ENCODE results near the gene ASMTL. TPM values are rescaled to one million over a fixed set of nuclear protein-coding genes. Genes with fewer than 3 reads are reported as not detected.
"Not testable (repeated sequence)": the region's sequence is repeated elsewhere in the genome, so short reads cannot be mapped to it uniquely, and the experiment has no call there.

ASMTL gene
- total RNA-seq, 1 donor from 2014 or later = 31.7 TPM

DNA sequence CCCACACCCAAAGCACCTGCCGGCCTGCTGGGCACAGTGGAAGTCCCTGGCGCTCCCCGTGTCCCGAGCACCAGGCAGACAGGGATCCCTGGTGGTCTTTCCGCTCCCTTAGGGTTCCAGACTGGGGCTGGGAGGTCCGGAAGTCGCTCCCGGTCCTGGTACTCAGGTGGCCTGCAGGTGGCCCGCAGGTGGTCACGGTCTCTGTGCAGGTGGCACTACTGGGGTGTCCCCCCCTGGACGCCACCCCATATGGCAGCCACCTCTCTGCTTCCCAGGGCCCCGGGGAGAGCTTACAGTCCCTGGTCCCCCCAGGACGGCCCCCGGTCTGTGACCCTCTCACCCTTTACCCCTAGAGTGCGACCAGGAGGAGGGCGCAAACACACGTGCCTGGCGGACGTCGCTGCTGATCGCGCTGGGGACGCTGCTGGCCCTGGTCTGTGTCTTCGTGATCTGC lies 74.4 kb downstream of the ASMTL start:
- H3K4me1 ChIP-seq = no peaks in the 10 kb centered on the region
- intact Hi-C loops (cut with DNase I) = no loop called here
- TF ChIP-seq, protein P1, sequence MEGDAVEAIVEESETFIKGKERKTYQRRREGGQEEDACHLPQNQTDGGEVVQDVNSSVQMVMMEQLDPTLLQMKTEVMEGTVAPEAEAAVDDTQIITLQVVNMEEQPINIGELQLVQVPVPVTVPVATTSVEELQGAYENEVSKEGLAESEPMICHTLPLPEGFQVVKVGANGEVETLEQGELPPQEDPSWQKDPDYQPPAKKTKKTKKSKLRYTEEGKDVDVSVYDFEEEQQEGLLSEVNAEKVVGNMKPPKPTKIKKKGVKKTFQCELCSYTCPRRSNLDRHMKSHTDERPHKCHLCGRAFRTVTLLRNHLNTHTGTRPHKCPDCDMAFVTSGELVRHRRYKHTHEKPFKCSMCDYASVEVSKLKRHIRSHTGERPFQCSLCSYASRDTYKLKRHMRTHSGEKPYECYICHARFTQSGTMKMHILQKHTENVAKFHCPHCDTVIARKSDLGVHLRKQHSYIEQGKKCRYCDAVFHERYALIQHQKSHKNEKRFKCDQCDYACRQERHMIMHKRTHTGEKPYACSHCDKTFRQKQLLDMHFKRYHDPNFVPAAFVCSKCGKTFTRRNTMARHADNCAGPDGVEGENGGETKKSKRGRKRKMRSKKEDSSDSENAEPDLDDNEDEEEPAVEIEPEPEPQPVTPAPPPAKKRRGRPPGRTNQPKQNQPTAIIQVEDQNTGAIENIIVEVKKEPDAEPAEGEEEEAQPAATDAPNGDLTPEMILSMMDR (IDR thresholded peaks at IDR 0.05) = no peak
- no peak for TF ChIP-seq POLR2AphosphoS5 (IDR thresholded peaks at IDR 0.05; ENCODE audit: insufficient read depth in 1 of 2, low read depth in 1 of 2)
- no peak for TF ChIP-seq POLR2A (IDR thresholded peaks at IDR 0.05)

DNA sequence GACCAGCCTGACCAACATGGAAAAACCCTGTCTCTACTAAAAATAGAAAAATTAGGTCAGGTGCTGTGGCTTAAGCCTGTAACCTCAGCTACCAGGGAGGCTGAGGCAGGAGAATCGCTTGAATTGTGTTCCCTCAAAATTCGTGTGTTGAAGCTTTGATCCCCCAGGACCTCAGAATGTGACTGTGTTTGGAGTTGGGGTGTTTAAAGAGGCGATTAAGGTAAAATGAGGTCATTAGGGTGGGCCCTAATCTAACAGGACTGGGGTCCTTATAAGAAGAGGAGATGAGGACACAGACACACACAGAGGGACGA lies 84.4 kb downstream of the ASMTL start:
- no peak for TF ChIP-seq POLR2A (IDR thresholded peaks at IDR 0.05)
- TF ChIP-seq, protein P1 (IDR thresholded peaks at IDR 0.05) = no peak
- TF ChIP-seq POLR2AphosphoS5 (IDR thresholded peaks at IDR 0.05; ENCODE audit: insufficient read depth in 1 of 2, low read depth in 1 of 2) = no peak
- Histone ChIP-seq H3K4me1 (no peaks in the 10 kb centered on the region), H3K36me3 (peaks cover 0 to 4% of the 10 kb centered on the region in 2 donors), H3K9me3 (no peaks in the 10 kb centered on the region), H3K4me3 (no peak overlapping the region), H3K27me3 (no peaks in the 10 kb centered on the region), H3K27ac (no peak overlapping the region)
- DNase-seq (ENCODE audit: extremely low spot score in 2 of 2) = no peak
- intact Hi-C loops (cut with DNase I) = no loop called here

More for the DNA sequence above, 74.4 kb downstream of the ASMTL start:
- Histone ChIP-seq H3K9me3 (no peaks in the 10 kb centered on the region), H3K4me3 (no peak overlapping the region), H3K36me3 (no peaks in the 10 kb centered on the region), H3K27ac (no peak overlapping the region), H3K27me3 (no peaks in the 10 kb centered on the region)
- no peak for DNase-seq (ENCODE audit: extremely low spot score in 2 of 2)

DNA sequence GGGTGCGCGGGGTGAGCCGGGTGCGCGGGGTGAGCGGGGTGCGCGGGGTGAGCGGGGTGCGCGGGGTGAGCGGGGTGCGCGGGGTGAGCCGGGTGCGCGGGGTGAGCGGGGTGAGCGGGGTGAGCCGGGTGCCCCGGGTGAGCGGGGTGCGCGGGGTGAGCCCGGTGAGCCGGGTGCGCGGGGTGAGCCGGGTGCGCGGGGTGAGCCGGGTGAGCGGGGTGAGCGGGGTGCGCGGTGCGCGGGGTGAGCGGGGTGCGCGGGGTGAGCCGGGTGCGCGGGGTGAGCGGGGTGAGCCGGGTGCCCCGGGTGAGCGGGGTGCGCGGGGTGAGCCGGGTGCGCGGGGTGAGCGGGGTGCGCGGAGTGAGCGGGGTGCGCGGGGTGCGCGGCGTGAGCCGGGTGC lies 86.3 kb downstream of the ASMTL start:
- intact Hi-C loops (cut with DNase I) = not testable (repeated sequence)

DNA sequence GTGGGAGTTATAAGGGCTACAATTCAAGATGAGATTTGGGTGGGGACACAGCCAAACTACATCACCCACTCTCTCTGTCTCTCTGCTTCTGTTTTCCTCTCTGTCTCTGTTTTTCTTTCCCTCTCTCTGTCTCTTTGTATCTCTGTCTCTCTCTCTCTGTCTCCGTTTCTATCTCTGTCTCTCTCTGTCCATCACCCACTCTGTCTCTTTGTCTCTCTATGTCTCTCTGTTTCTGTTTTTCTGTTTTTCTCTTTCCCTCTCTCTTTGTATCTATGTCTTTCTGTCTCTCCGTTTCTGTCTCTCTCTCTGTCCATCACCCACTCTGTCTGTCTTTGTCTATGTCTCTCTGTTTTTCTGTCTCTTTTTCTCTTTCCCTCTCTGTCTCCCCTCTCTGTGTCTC lies 90.8 kb downstream of the ASMTL start:
- no peak for TF ChIP-seq POLR2A (IDR thresholded peaks at IDR 0.05)
- TF ChIP-seq, protein P1 (IDR thresholded peaks at IDR 0.05) = no peak
- H3K9me3 ChIP-seq = no peaks in the 10 kb centered on the region
- H3K36me3 ChIP-seq = peaks cover 0 to 21% of the 10 kb centered on the region in 2 donors
- H3K27me3 ChIP-seq = no peaks in the 10 kb centered on the region
- DNase-seq (ENCODE audit: extremely low spot score in 2 of 2) = no peak
- no peak overlapping the region for H3K4me3 ChIP-seq
- H3K4me1 ChIP-seq = no peaks in the 10 kb centered on the region
- no peak overlapping the region for H3K27ac ChIP-seq
- intact Hi-C loops (cut with DNase I) = no loop called here

More for the DNA sequence above, 86.3 kb downstream of the ASMTL start:
- not testable (repeated sequence) for DNase-seq (ENCODE audit: extremely low spot score in 2 of 2); H3K9me3 ChIP-seq; H3K27me3 ChIP-seq; H3K4me3 ChIP-seq; H3K36me3 ChIP-seq; H3K27ac ChIP-seq; H3K4me1 ChIP-seq

DNA sequence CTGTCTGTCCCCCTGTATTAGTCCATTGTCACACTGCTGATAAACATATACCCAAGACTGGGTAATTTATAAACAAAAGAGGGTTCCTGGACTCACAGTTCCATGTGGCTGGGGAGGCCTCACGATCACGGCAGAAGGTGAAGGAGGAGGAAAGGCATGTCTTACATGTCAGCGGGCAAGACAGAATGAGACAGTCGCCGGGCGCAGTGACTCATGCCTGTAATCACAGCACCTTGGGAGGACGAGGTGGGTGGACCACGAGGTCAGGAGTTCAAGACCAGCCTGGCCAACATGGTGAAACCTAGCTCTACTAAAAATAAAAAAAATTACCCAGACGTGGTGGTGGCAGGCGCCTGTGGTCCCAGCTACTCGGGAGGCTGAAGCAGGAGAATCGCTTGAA lies 91.4 kb downstream of the ASMTL start:
- Histone ChIP-seq H3K4me3 (no peak overlapping the region), H3K27me3 (no peaks in the 10 kb centered on the region), H3K27ac (no peak overlapping the region), H3K9me3 (no peaks in the 10 kb centered on the region), H3K4me1 (no peaks in the 10 kb centered on the region), H3K36me3 (peaks cover 0 to 21% of the 10 kb centered on the region in 2 donors)
- DNase-seq (ENCODE audit: extremely low spot score in 2 of 2) = no peak
- intact Hi-C loops (cut with DNase I) = no loop called here
- TF ChIP-seq POLR2A (IDR thresholded peaks at IDR 0.05) (no peak), POLR2AphosphoS5 (IDR thresholded peaks at IDR 0.05; ENCODE audit: insufficient read depth in 1 of 2, low read depth in 1 of 2) (no peak)
- TF ChIP-seq, protein P1 (IDR thresholded peaks at IDR 0.05) = no peak

DNA sequence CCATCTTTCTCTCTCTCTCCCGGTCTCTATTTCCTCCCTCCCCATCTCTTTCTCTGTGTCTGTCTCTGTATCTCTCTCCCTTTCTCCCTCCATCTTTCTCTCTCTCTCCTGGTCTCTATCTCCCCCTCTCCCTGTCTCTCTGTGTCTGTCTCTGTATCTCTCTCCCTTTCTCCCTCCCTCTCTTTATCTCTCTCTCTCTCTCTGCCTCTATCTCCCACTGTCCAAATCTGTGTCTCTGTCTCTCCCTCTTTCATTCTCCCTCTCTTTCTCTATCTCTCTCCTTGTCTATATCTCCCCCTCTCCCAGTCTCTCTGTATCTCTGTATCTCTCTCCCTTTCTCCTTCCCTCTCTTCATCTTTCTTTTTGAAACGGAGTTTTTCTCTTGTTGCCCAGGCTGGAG lies 92.5 kb downstream of the ASMTL start:
- intact Hi-C loops (cut with DNase I) = no loop called here
- DNase-seq (ENCODE audit: extremely low spot score in 2 of 2) = no peak
- Histone ChIP-seq H3K4me1 (no peaks in the 10 kb centered on the region), H3K27me3 (no peaks in the 10 kb centered on the region), H3K4me3 (no peak overlapping the region), H3K27ac (no peak overlapping the region), H3K9me3 (no peaks in the 10 kb centered on the region), H3K36me3 (peaks cover 0 to 21% of the 10 kb centered on the region in 2 donors)
- TF ChIP-seq POLR2AphosphoS5 (IDR thresholded peaks at IDR 0.05; ENCODE audit: insufficient read depth in 1 of 2, low read depth in 1 of 2) (no peak), POLR2A (IDR thresholded peaks at IDR 0.05) (no peak)
- TF ChIP-seq, protein P1 (IDR thresholded peaks at IDR 0.05) = no peak

Measured in vagina (tissue), 2 donors.